Measurements from ENCODE around the gene RPS15. TPM values are rescaled to one million over a fixed set of nuclear protein-coding genes. Genes with fewer than 3 reads are reported as not detected.

RPS15 gene
- total and polyA plus RNA-seq, 10 of the 15 experiments (the other 5 are each of a cell fraction or from before 2014, with no cell fraction given): 559 to 3,158 (median 1,413) TPM

DNA sequence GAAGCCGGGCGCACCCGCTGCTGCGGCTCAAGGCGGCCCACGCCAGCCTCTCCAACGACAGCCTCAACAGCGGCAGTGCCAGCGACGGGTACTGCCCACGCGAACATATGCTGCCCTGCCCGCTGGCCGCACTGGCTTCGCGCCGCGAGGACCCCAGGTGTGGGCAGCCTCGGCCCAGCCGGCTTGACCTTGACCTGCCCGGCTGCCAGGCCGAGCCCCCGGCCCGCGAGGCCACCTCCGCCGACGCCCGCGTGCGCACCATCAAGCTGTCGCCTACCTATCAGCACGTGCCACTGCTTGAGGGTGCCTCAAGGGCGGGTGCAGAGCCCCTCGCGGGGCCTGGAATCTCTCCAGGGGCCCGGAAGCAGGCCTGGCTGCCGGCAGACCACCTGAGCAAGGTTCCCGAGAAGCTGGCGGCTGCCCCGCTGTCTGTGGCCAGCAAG, 27.8 kb downstream of the RPS15 start:
- POLR2A ChIA-PET: interaction anchor here (0.5 kb wide), 1 partner anchor 139 kb away, joined by 4 read pairs; no protein-coding TSS in a partner anchor
- H3K4me2 ChIP-seq (ENCODE audit: control insufficient read depth, insufficient read depth): no peak overlapping the region
- peaks cover 2% of the 10 kb centered on the region for H3K4me1 ChIP-seq (ENCODE audit: control insufficient read depth, insufficient read depth, low read length)
- BruUV-seq (replicated peaks): no TSS peak
- ATAC-seq (no peak), DNase-seq (ENCODE audit: low read depth, low spot score) (no peak), FAIRE-seq (no peak)
- no peaks in the 10 kb centered on the region for H3K36me3 ChIP-seq (ENCODE audit: control insufficient read depth in 2 of 2, insufficient read depth in 2 of 2, low read length in 1 of 2)
- CTCF ChIA-PET: interaction anchor here (1.1 kb wide), 1 partner anchor 40 kb away, joined by 3 read pairs; no protein-coding TSS in a partner anchor
- in situ Hi-C loops (cut with MboI): no loop called here
- TF ChIP-seq KLF5 (IDR thresholded peaks at IDR 0.05; ENCODE audit: partially characterized antibody) (no peak), SUZ12 (IDR thresholded peaks at IDR 0.05; ENCODE audit: unreplicated experiment) (no peak), SMAD5 (IDR thresholded peaks at IDR 0.05; ENCODE audit: low read depth) (no peak), SMC3 (IDR thresholded peaks at IDR 0.05; ENCODE audit: borderline replicate concordance, low read length) (no peak), BHLHE40 (IDR thresholded peaks at IDR 0.05; ENCODE audit: borderline replicate concordance in 1 of 2, low read depth in 2 of 2, low read length in 1 of 2) (no peak), SUPT20H (IDR thresholded peaks at IDR 0.05; ENCODE audit: borderline replicate concordance, control insufficient read depth, low read depth, low read length) (no peak), ZSCAN29 (IDR thresholded peaks at IDR 0.05) (no peak), POLR2A (IDR thresholded peaks at IDR 0.05; ENCODE audit: low read depth, low read length) (no peak), DPF2 (IDR thresholded peaks at IDR 0.05) (no peak), RUNX3 (IDR thresholded peaks at IDR 0.05; ENCODE audit: low read length) (no peak), MTA3 (IDR thresholded peaks at IDR 0.05; ENCODE audit: borderline replicate concordance, low read length) (no peak), CEBPZ (IDR thresholded peaks at IDR 0.05; ENCODE audit: low read depth, low read length) (no peak), NR2F1 (conservative IDR thresholded peaks at IDR 0.05) (no peak), MEF2A (IDR thresholded peaks at IDR 0.05; ENCODE audit: insufficient read depth, low read depth, low read length) (no peak), FOS (IDR thresholded peaks at IDR 0.05; ENCODE audit: borderline replicate concordance, extremely low read depth, insufficient read length) (no peak)
- TF ChIP-seq, protein P1, sequence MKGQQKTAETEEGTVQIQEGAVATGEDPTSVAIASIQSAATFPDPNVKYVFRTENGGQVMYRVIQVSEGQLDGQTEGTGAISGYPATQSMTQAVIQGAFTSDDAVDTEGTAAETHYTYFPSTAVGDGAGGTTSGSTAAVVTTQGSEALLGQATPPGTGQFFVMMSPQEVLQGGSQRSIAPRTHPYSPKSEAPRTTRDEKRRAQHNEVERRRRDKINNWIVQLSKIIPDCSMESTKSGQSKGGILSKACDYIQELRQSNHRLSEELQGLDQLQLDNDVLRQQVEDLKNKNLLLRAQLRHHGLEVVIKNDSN (IDR thresholded peaks at IDR 0.05; ENCODE audit: borderline replicate concordance, extremely low read length, insufficient read depth, low read depth, low read length): no peak
- TF ChIP-seq, protein P2, sequence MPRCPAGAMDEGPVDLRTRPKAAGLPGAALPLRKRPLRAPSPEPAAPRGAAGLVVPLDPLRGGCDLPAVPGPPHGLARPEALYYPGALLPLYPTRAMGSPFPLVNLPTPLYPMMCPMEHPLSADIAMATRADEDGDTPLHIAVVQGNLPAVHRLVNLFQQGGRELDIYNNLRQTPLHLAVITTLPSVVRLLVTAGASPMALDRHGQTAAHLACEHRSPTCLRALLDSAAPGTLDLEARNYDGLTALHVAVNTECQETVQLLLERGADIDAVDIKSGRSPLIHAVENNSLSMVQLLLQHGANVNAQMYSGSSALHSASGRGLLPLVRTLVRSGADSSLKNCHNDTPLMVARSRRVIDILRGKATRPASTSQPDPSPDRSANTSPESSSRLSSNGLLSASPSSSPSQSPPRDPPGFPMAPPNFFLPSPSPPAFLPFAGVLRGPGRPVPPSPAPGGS (IDR thresholded peaks at IDR 0.05; ENCODE audit: borderline replicate concordance, insufficient read depth, low read depth, low read length, poor library complexity, severe bottlenecking): no peak
- TF ChIP-seq, protein P3, sequence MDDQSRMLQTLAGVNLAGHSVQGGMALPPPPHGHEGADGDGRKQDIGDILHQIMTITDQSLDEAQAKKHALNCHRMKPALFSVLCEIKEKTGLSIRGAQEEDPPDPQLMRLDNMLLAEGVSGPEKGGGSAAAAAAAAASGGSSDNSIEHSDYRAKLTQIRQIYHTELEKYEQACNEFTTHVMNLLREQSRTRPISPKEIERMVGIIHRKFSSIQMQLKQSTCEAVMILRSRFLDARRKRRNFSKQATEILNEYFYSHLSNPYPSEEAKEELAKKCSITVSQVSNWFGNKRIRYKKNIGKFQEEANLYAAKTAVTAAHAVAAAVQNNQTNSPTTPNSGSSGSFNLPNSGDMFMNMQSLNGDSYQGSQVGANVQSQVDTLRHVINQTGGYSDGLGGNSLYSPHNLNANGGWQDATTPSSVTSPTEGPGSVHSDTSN (IDR thresholded peaks at IDR 0.05; ENCODE audit: insufficient replicate concordance, low read depth, low read length): no peak
- SMC1A ChIA-PET (ENCODE audit: uncharacterized antibody, unreplicated experiment): no interaction called here
- H3K79me2 ChIP-seq (ENCODE audit: control insufficient read depth, insufficient read depth, low read length): no peaks in the 10 kb centered on the region
- H3K4me3 ChIP-seq: no peak overlapping the region
- no peak overlapping the region for H3K9ac ChIP-seq (ENCODE audit: control insufficient read depth, insufficient read depth, low read length)
- WGBS (ENCODE audit: insufficient coverage, insufficient replicate concordance, low lambda C conversion rate, missing lambda C conversion rate): 77% methylated on average over 27 of the region's 41 CpGs
- RAD21 ChIA-PET (ENCODE audit: unreplicated experiment): no interaction called here
- H3K27ac ChIP-seq (ENCODE audit: control insufficient read depth, insufficient read depth): no peak overlapping the region
- H3K9me3 ChIP-seq (replicated peaks; ENCODE audit: control insufficient read depth, insufficient read depth, low read length): no peaks in the 10 kb centered on the region
- no peaks in the 10 kb centered on the region for H4K20me1 ChIP-seq (ENCODE audit: control insufficient read depth, insufficient read depth)
- no peak overlapping the region for H2AFZ ChIP-seq (ENCODE audit: control insufficient read depth, low read depth, low read length)
- peaks cover 10 to 18% of the 10 kb centered on the region in 2 experiments for H3K27me3 ChIP-seq (replicated peaks in 1 of 2; ENCODE audit: control insufficient read depth in 2 of 2, insufficient read depth in 2 of 2, low read length in 1 of 2)
- intact Hi-C loops (cut with micrococcal nuclease; ENCODE audit: unreplicated experiment): no loop called here
